Measurements from ENCODE around the gene SHC1.
A peak's percentile ranks its signal among the peaks of the same experiment; 100 is the strongest.

Gene SHC1

DNA sequence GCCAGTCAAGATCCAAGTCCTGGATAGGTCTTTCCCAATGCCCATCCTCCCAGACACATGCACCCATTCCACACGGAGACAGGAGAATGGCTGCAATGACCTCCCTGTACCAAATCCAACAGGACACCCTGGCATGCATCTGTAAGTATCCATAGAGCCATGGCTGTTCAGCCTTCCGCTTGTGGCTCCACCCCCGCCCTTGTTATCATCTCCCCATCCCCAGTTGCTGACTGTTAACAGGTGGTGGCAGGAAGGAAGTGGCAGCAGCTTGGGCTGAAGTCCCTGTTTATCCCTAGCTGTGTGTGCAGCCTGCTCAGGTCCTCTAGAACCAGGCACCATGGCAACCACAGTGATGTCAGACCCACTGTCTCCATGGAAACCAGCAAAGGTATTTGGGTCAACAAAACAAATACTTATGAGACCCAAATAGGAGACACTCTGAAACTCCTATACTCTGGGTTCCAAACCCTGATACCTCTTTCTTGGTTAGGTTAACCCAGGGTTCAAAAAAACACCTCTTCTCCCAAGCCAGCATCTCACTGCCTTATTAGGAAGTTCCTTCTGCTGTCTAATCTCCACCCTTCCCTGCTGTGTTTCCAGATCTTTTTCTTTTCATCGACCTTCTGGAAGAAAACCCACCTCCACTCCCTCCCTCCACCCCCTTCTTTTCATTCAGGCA, 15.4 kb downstream of the SHC1 start:
- H3K27me3 Mint-ChIP-seq = no peaks in the 10 kb centered on the region
- peak; percentile 64 for DNase-seq
- H3K36me3 Mint-ChIP-seq = peaks cover 12 to 15% of the 10 kb centered on the region in 2 donors
- H3K9me3 Mint-ChIP-seq = no peaks in the 10 kb centered on the region
- H3K4me3 Mint-ChIP-seq = peak overlapping the region; percentile 93 to 94
- ATAC-seq (replicated peaks) = peak; percentile 75 to 82
- H3K4me1 Mint-ChIP-seq = peaks cover 61 to 86% of the 10 kb centered on the region in 2 donors
- H3K27ac Mint-ChIP-seq = peak overlapping the region; percentile 96

DNA sequence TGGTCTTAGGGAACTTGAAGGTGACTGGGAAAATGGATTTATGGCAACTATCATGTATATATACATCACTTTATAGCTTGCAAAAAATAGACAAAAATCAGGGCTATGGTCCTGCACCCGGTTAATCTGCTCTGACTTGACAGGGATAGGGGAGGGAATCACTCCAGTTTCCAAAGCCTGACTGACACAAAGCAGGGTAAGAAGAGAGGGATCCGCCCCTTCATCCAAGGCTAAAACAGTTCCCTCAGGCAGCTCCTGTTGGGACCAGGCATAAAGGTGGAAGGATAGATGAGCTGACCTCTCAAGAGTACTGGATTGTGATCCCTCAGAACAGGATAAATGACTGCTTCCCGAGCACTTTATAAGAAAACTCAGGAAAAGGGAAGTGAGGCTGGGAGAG, 16.0 kb downstream of the SHC1 start:
- peak overlapping the region in 1 of 2 donors; percentile 22 for H3K4me3 Mint-ChIP-seq
- peaks cover 9 to 13% of the 10 kb centered on the region in 2 donors for H3K36me3 Mint-ChIP-seq
- peaks cover 61 to 80% of the 10 kb centered on the region in 2 donors for H3K4me1 Mint-ChIP-seq
- H3K27me3 Mint-ChIP-seq = no peaks in the 10 kb centered on the region
- peak overlapping the region; percentile 96 for H3K27ac Mint-ChIP-seq
- ATAC-seq (replicated peaks) (no peak), DNase-seq (no peak)
- H3K9me3 Mint-ChIP-seq = no peaks in the 10 kb centered on the region

GRCh38 chr1:154953611-154954038, 16.9 kb downstream of the SHC1 start:
- Mint-ChIP-seq H3K9me3 (no peaks in the 10 kb centered on the region), H3K27me3 (no peaks in the 10 kb centered on the region), H3K27ac (peak overlapping the region; percentile 88), H3K4me1 (peaks cover 63 to 72% of the 10 kb centered on the region in 2 donors), H3K4me3 (peak overlapping the region in 1 of 2 donors; percentile 8), H3K36me3 (peaks cover 10% of the 10 kb centered on the region in 2 donors)
- DNase-seq (no peak), ATAC-seq (replicated peaks) (no peak)

DNA sequence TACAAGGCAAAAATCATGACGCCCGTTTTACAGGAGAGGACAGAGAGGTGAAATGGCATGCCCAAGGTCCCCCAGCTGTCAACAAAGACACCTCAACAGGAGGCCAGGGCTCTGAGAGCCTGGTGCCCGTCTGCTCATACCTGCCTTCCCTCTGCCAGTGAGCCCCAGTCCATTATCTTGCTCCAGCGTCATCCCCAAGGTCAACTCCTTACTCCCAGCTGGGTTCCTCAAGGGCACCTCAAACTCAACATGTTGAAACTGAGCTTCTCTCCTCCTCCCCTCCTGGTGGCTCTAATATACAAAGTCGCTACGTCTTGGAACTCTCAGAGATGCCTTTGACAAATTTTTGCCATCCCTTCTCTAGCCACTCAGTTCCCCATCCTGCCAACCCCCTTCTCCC, 17.9 kb downstream of the SHC1 start:
- Mint-ChIP-seq H3K9me3 (no peaks in the 10 kb centered on the region), H3K27me3 (no peaks in the 10 kb centered on the region), H3K27ac (peak overlapping the region; percentile 88), H3K4me1 (peaks cover 62 to 74% of the 10 kb centered on the region in 2 donors), H3K4me3 (peak overlapping the region; percentile 2 to 22), H3K36me3 (peaks cover 7 to 11% of the 10 kb centered on the region in 2 donors)
- ATAC-seq (replicated peaks) = no peak
- no peak for DNase-seq

- peak overlapping the region; percentile 63 to 69 for H3K4me3 Mint-ChIP-seq
- ATAC-seq (replicated peaks) (peak; percentile 41 to 49), DNase-seq (no peak)
- peaks cover 8 to 13% of the 10 kb centered on the region in 2 donors for H3K36me3 Mint-ChIP-seq
- H3K4me1 Mint-ChIP-seq = peaks cover 59 to 68% of the 10 kb centered on the region in 2 donors
- peak overlapping the region; percentile 88 for H3K27ac Mint-ChIP-seq
- H3K27me3 Mint-ChIP-seq = no peaks in the 10 kb centered on the region
- H3K9me3 Mint-ChIP-seq = no peaks in the 10 kb centered on the region
Observed at GRCh38 chr1:154951901-154952657, 18.5 kb downstream of the SHC1 start.

GRCh38 chr1:154948079-154948478, 22.5 kb downstream of the SHC1 start:
- DNase-seq (no peak), ATAC-seq (replicated peaks) (no peak)
- Mint-ChIP-seq H3K27ac (no peak overlapping the region), H3K4me1 (peaks cover 42 to 53% of the 10 kb centered on the region in 2 donors), H3K4me3 (no peak overlapping the region), H3K9me3 (no peaks in the 10 kb centered on the region), H3K36me3 (peaks cover 12 to 17% of the 10 kb centered on the region in 2 donors), H3K27me3 (no peaks in the 10 kb centered on the region)

GRCh38 chr1:154945962-154946850, 24.3 kb downstream of the SHC1 start:
- DNase-seq (no peak), ATAC-seq (replicated peaks) (no peak)
- Mint-ChIP-seq H3K4me1 (peaks cover 40 to 53% of the 10 kb centered on the region in 2 donors), H3K9me3 (no peaks in the 10 kb centered on the region), H3K27ac (peak overlapping the region; percentile 53), H3K36me3 (peaks cover 12 to 17% of the 10 kb centered on the region in 2 donors), H3K27me3 (no peaks in the 10 kb centered on the region), H3K4me3 (no peak overlapping the region)

DNA sequence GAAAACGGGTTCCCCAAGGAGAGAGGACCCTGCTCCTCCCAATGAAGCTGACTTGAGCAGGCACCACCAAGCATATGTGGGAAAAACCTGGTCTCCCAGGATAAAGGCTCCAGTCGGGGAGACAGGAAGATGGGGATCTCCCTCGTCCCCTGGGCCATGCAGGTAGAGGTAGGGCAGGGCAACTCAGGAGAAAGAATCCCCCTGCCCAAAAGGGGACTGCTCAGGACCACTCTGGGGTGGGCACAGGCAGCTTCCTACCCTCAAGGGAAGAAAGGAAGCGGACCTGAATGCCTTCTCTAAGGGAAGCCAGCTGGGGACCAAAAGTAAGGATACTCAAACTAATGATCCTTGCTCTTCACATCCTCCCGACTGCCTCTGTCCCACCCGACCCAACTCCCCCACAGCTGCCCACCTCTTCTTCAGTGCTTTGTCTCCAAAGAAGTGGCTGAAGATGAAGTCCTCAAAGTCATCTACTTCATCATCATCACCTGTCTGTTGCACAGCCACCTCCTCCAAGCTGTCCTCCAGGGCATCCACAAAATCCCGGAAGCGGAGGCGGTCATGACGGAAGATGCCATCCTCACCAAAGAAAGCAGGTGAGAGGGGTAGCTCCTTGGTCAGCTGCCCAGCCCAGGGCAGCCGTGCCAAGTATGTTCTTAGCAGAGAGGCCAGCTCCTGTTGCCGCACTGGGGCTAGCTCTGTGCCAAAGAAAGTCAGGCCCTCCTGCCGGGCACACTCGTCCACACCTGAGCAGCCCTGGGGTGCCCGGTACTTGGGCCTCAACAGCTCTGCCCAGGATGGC, 25.2 kb downstream of the SHC1 start:
- Mint-ChIP-seq H3K4me1 (peaks cover 42 to 53% of the 10 kb centered on the region in 2 donors), H3K9me3 (no peaks in the 10 kb centered on the region), H3K36me3 (peaks cover 8 to 13% of the 10 kb centered on the region in 2 donors), H3K27ac (no peak overlapping the region), H3K27me3 (no peaks in the 10 kb centered on the region), H3K4me3 (no peak overlapping the region)
- ATAC-seq (replicated peaks) (no peak), DNase-seq (no peak)

DNA sequence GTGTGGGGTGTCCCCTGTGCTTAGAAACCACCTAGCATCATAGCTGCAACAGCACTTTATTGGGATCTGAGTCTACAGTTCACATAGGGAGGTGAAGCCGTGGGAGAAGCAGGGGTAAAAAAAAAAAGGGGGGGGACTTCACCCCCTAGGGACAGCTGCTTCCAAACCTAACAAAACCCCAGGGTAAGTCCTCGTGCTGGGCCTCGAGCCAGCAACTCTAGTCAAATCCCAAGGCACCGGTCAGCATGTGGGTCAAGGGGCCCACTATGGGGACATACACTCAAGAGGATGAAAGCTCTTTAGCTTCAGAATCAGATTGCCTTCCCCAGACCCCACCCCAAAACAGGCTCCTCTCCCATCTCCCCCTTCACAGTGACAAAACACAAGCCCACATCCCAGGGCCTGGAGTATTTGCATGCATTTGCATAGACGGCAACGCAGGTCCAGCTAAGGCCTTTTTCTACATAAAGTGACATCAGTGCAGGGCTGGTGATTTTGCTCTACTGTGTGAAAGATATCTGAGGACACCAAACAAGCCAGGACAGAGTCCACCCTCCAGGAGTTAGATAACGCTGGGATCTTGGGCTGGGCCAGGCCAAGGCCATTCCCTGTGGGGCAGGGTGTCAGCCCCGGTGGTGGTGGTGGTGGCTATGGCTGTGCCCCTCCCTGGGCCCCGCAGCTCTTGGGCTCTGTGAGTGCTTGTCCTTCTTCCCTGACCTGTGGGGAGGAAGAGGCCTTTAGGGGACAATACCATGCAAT, 26.0 kb downstream of the SHC1 start:
- peaks cover 7 to 13% of the 10 kb centered on the region in 2 donors for H3K36me3 Mint-ChIP-seq
- ATAC-seq (replicated peaks) (no peak), DNase-seq (no peak)
- H3K9me3 Mint-ChIP-seq = no peaks in the 10 kb centered on the region
- peak overlapping the region; percentile 53 for H3K27ac Mint-ChIP-seq
- peaks cover 45 to 58% of the 10 kb centered on the region in 2 donors for H3K4me1 Mint-ChIP-seq
- no peak overlapping the region for H3K4me3 Mint-ChIP-seq
- H3K27me3 Mint-ChIP-seq = no peaks in the 10 kb centered on the region

DNA sequence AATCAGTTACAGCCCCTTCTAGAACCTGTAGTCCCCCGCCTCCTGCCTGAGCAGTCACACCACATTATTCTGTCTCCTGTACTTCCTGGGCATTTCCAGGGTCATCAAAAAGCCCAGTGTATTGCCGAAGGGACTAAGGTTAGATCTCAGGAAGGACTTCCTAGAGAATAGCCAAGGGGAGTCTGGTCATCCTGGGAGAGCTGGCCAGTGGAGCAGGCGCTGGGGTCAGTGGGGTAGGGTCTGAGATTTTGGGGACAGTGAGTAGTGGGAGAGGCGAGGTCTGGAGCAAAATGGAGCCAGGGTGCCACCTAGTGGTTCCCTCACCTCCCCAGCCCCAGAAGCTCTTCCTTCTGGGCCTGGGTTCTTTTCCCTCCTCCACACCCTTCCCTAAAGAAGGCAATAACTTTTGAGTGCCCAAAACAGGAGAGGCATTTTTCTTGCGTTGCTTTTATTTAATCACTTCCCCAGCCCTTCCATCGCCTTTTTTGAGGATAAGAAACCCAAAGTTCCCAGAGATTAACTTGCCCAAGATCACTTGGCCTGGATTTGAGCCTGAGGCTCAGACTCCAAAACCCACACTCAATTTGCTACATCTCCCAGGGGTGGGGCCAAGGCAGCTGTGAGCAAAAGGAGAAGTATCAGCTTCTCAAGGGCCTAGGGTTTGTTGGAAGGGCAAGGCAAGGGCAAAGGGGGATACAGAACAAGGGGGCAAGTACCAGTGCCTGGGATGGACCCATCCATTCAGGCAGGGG, 26.7 kb downstream of the SHC1 start:
- no peak for DNase-seq
- Mint-ChIP-seq H3K27ac (peak overlapping the region; percentile 53), H3K9me3 (no peaks in the 10 kb centered on the region), H3K4me1 (peaks cover 50 to 63% of the 10 kb centered on the region in 2 donors), H3K27me3 (no peaks in the 10 kb centered on the region), H3K36me3 (peaks cover 7 to 13% of the 10 kb centered on the region in 2 donors), H3K4me3 (peak overlapping the region; percentile 3 to 26)
- no peak for ATAC-seq (replicated peaks)

DNA sequence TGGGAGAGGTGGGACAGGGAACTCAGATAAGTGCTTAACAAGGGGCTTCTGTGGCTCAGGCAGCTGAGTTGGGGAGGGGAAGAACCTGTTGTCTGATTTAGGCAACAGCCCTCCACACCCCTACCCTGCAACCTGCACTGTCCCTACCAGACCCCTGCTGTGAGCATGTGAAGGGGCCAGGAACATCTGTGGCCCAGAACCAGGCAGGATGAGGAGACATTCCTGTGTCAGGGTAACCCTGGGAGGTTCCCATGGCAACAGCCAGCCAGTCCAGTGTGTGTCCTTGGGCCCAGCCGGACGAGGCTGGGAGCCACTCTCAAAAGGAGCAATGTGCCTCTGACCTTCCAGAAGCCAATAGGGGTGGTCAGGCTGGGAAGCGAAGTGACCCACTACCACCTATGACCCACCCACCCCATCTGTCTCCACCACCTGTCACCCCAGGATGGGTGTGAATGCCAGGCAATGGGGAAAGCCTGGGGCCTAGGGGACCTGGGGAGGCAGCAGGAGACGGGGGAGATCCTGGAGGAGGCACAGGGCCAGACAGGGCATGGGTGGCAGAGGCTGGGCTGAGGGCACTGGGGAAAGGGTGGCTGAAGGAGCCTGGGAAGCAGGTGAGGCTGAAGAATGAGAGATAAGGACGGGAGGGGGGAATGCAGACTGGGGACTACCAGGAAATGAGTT, 29.1 kb downstream of the SHC1 start:
- DNase-seq (no peak), ATAC-seq (replicated peaks) (no peak)
- no peaks in the 10 kb centered on the region for H3K27me3 Mint-ChIP-seq
- peak overlapping the region; percentile 80 for H3K27ac Mint-ChIP-seq
- H3K4me1 Mint-ChIP-seq = peaks cover 56 to 74% of the 10 kb centered on the region in 2 donors
- peaks cover 1 to 4% of the 10 kb centered on the region in 2 donors for H3K36me3 Mint-ChIP-seq
- H3K4me3 Mint-ChIP-seq = no peak overlapping the region
- H3K9me3 Mint-ChIP-seq = no peaks in the 10 kb centered on the region

DNA sequence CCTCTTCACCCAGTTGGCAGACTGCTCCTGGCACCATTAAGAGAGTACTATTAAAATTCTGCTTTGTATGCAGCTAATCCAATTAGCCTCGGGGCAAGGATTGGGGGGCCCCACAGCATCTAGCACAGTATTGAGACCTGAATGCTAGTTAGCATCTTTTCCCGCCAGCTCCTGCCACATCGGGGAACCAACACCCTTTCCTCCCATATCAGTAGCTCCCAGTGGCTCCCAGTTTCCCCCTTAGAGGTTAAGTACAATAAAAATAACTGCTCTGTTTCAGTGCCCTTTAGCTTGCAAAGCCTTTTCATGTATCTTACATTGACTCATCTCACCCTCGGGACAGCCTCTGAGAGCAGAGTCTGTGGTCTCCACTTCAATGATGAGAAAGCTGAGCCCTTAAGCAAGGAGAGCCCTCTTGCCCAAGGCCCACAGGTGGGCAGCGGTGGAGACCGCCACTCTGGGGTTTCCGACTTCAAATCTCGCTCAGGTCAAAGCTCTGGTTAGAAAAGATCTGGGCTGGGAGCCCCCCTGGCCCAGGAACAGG, 29.8 kb downstream of the SHC1 start:
- ATAC-seq (replicated peaks) (peak in 1 of 2 donors; percentile 27), DNase-seq (no peak)
- Mint-ChIP-seq H3K4me3 (peak overlapping the region; percentile 29 to 57), H3K9me3 (no peaks in the 10 kb centered on the region), H3K27ac (peak overlapping the region; percentile 20), H3K27me3 (no peaks in the 10 kb centered on the region), H3K36me3 (peaks cover 2 to 4% of the 10 kb centered on the region in 2 donors), H3K4me1 (peaks cover 59 to 74% of the 10 kb centered on the region in 2 donors)

Measured in stimulated activated naive B cell treated with anti-CD40 and anti-IgM and Interleukin-4, amounts not matched to agents 10 μg/mL and 1 μg/mL and 100 μg/mL, for 72 hours (primary cell).